ENCODE data around the gene SP7.

The SP7 gene

GRCh38 chr12:53355121-53355520 is 19.0 kb upstream of the SP7 start:
- no peak overlapping the region for H3K27ac ChIP-seq
- TF ChIP-seq CTCF (IDR thresholded peaks at IDR 0.05) = no peak
- TF ChIP-seq ZFX (IDR thresholded peaks at IDR 0.05; ENCODE audit: borderline replicate concordance) = no peak

- H3K27ac ChIP-seq = peak overlapping the region; percentile 52
- TF ChIP-seq CTCF (IDR thresholded peaks at IDR 0.05) = no peak
These were observed 17.1 kb upstream of the SP7 start for GRCh38 chr12:53353257-53353655.

- H3K27ac ChIP-seq = peak overlapping the region; percentile 52
- TF ChIP-seq CTCF (IDR thresholded peaks at IDR 0.05) (peak; percentile 97), ZFX (IDR thresholded peaks at IDR 0.05; ENCODE audit: borderline replicate concordance) (no peak)
These were observed 16.4 kb upstream of the SP7 start for GRCh38 chr12:53352331-53353256.

- no peak overlapping the region for H3K27ac ChIP-seq
- TF ChIP-seq CTCF (IDR thresholded peaks at IDR 0.05) = no peak
- no peak for TF ChIP-seq ZFX (IDR thresholded peaks at IDR 0.05; ENCODE audit: borderline replicate concordance)
These were observed 11.8 kb upstream of the SP7 start for GRCh38 chr12:53347905-53348304.

- no peak overlapping the region for H3K27ac ChIP-seq
- no peak for TF ChIP-seq ZFX (IDR thresholded peaks at IDR 0.05; ENCODE audit: borderline replicate concordance)
- no peak for TF ChIP-seq CTCF (IDR thresholded peaks at IDR 0.05)
These were observed 10.3 kb upstream of the SP7 start for GRCh38 chr12:53346491-53346890.

GRCh38 chr12:53345486-53346188 is 9.5 kb upstream of the SP7 start:
- 0 out of 2 replicates have a peak overlapping the region, but pooled peaks have one; percentile 46 for H3K27ac ChIP-seq
- TF ChIP-seq ZFX (IDR thresholded peaks at IDR 0.05; ENCODE audit: borderline replicate concordance) (no peak), CTCF (IDR thresholded peaks at IDR 0.05) (peak; percentile 47)

All from 22Rv1 (cell line).